HG03196 (cell line): Measurements from ENCODE around the gene PRR7.

Source experiments
- ATAC-seq: cut with Tn5 transposase; IDR thresholded peaks from one replicate; pipeline ENCODE4 v1.9.1; 2021; ENCODE audit not compliant: unreplicated experiment

Gene PRR7

DNA sequence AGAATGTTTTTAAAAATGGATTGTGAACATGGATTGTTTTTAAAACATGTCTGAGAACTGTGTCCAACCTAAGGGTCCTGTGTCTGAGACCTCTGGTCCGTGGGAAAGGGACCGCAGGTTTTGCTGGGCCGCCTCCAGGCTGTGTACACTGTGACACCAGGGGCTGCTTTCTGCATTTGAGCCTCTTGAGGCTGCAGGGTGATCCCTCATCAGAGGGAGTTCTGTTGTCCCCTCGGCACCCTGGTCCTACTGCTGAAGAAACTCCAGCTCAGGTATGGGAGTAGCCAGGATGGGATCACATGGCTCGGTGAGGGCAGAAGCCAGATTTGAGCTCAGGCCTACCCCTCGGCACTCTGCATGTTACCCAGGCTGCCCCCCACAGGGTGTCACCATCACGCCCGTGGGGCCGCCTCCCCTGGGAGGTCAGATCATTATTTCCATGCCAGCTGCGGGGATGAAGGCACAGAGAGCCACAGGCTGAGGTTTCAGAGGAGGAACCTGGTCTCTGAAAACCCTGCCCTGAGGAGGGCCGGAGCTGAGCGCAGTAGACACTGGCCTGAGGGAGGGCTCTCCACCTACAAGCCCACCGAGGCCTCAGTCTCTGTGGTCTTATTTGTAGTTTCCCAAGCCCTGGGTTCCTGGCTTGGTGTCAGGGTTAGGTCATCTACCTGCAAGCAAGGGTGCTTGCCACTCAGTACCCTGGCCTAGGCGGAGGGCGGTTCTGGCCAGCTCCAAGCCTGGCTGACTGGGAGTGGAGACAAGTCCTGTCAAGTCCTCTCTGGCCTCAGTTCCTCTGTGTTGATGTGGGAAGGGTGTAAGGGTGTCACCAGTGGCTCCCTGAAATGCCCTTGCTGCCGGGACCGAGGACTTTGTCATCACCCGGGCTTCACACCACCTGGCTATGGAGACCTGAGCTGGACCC, 2.8 kb downstream of the PRR7 start:
- no peak for ATAC-seq

DNA sequence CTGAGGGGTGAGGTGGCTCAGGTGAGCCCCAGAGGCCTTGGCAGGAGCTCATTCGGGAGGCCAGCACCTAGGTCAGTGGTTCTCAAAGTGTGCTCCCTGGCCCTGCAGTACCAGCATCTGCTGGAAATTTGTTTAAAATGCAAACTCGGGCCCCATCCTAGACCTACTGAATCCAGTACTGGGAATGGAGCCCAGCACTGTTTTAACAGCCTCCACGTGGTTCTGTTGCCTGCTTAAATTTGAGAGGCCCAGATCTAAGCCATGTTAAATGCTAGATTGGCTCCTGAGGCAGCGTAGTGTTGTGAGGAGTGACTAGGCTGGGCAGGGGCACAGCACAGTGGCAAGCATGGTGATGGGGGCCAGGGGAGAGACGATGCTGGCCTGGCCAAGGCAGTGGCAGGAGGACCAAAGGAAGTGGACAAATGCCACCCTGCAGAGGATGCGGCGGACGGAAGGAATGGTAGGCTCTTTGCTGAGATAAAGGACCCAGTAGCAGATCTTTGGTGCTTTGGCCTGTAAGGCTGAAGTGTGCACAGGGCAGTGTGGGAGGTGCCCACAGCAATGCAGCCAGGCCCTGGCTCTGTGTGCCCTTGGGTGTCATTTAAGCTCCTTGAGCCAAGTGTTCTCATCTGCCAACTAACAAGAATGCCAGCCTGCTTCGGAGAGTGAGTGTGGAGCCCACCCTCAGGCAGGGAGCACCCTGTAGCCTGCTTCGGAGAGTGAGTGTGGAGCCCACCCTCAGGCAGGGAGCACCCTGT, 4.2 kb downstream of the PRR7 start:
- ATAC-seq = no peak

DNA sequence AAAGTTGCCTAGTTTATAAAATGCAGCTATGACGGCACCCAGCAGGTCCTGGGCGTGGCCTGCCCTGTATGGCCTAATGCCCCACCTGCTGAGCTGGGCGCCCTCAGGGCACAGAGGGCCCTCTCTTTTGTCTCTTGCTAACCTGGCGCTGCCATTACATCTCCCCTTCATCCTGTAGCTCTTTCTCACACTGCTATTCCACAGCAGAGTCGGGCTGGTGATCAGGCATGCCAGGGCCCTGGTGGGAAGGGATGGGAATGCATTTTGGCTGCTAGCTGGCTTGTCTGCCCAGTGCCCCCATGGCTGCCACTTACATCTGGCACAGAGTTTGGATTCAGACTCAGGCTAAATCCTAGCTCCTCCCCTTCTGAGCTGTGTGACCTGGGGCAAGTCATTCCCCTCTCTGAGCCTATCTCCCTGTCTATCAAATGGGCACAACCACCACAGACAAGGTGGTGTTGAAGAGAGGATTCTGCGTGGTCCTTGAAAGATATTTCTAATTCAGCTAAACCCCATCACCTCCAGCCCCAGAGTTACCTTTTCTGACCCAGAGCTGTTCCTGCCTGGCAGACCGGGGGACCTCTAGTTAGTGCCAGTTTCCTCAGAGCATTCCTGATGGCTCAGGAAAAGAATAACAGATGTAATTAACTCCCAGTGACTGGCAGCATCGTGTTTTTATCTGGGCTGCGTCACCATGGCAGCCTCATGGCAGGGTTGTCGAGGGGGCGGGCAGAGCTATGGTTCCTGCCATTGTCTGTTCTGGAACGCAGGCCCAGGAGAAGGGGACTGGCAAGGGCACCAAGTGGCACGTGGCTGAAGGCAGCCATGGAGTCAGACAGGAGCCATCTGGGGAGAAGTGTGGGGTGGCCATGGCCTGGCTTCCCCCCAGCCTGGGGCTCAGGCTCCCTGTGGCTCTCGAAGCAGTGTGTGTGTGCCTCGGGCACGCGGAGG, 6.3 kb downstream of the PRR7 start:
- ATAC-seq = no peak

DNA sequence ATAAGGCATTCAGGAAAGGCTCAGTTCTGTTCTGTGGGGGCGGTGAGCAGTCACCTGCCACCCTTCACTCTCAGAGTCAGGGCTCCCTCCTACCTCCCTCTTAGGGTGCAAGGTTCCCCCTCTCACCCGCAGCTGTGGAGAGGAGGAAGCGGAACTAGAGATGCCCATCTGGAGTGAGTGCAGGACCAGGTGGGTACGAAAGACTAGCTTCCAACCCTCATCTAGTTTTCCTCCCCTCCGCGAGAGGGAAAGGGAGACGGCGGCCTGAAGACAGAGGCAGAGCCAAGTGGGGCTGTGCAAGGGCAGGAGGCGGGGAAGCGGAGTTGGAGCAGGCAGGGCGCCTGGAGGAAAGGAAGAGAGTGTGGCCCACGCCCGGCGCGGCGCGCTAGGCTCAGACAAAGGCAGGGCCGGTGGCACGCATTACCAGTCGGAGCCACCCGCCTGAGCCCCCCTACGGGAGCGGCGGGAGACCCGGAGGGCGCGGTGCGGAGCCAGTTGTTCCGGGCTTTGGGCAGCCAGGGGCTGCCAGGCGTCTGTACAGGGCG, 7.3 kb downstream of the PRR7 start:
- ATAC-seq = peak; percentile 0

DNA sequence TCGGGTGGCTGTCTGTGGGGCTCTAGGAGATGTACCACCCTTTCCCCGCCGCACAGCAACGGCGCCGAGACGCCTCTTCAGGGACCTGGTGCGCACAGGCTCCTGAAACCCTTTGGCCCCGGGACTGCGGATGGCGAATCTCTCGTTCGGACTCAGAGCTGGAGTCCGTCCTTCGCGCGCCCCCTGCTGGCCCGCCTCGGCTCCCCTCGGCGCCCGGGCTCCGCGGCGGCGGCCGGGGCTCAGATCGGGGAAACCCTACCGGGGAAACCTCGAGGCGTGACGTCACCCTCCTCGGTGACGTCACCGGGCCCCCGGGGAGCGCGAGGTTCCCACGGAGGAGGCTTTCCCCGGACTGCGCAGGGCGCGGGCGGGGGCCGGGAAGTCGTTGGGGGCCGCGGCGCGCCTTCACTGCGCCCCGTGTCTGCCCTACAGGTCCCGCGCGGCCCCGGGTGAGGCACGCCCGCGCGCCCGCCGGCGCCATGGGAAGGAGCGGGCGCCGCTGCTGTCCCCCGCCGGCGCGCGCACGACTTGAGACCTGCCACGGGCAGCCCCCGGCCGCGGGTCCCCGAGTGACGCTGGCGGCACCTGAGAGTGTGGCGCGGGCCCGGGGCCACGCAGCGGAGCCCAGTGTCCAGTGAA, 7.9 kb downstream of the PRR7 start:
- peak; percentile 49 for ATAC-seq

DNA sequence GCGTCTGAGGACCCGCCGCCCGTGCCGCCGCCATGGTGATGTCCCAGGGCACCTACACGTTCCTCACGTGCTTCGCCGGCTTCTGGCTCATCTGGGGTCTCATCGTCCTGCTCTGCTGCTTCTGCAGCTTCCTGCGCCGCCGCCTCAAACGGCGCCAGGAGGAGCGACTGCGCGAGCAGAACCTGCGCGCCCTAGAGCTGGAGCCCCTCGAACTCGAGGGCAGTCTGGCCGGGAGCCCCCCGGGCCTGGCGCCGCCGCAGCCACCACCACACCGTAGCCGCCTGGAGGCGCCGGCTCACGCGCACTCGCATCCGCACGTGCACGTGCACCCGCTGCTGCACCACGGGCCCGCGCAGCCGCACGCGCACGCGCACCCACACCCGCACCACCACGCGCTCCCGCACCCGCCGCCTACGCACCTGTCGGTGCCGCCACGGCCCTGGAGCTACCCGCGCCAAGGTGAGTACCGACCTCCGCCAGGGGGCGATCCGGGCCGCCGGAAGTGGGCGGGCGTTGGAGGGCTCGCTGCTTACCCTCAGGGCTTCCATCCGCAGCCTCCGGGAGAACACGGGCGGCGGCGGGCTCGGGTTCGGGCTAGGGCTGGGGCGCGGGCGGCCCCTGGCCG, 8.5 kb downstream of the PRR7 start:
- peak; percentile 46 for ATAC-seq

DNA sequence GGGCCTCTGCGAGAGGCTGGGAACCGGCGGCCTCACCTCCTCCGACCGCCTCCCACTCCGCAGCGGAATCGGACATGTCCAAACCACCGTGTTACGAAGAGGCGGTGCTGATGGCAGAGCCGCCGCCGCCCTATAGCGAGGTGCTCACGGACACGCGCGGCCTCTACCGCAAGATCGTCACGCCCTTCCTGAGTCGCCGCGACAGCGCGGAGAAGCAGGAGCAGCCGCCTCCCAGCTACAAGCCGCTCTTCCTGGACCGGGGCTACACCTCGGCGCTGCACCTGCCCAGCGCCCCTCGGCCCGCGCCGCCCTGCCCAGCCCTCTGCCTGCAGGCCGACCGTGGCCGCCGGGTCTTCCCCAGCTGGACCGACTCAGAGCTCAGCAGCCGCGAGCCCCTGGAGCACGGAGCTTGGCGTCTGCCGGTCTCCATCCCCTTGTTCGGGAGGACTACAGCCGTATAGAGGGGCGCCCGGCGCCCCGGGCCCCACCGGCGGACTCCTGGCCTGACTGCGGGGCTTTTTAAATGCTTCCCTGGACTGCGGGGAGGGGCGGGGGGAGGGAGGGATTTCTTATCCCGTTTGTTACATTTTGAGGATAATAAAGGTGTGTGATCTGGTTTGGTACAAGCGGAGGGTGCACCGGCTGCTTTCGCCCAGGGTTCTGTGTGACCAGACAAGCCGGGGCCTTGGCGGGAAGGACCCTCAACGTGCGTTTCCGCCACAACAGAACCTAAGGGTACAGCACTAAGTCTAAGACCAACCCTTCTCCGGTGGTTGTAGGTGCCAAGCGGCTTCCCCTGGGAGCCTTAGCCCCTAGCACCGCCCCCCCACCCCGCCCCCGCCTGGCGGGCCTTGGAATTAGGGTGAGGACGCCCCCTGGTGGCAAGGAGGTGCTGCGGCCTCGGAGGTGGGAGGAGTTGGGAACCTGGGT, 9.3 kb downstream of the PRR7 start:
- ATAC-seq = peak; percentile 26

DNA sequence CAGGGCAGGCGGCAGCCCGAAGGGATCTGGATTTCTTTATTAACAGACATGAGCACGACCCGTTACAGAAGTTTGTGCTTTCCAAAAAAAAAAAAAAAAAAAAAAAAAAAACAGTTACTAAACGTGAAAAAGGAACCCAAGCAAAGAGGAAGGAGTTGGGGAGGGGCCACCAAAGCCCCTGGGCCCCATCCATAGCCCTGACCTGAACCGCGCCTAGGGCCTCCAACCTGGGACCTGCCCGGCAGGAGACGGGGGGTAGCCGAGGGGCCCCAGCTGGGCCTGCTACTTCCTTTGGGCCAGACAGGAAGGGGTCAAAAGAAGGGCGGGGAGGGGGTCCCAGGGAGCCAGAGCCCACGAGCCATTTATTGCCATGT, 10.0 kb downstream of the PRR7 start:
- no peak for ATAC-seq

DNA sequence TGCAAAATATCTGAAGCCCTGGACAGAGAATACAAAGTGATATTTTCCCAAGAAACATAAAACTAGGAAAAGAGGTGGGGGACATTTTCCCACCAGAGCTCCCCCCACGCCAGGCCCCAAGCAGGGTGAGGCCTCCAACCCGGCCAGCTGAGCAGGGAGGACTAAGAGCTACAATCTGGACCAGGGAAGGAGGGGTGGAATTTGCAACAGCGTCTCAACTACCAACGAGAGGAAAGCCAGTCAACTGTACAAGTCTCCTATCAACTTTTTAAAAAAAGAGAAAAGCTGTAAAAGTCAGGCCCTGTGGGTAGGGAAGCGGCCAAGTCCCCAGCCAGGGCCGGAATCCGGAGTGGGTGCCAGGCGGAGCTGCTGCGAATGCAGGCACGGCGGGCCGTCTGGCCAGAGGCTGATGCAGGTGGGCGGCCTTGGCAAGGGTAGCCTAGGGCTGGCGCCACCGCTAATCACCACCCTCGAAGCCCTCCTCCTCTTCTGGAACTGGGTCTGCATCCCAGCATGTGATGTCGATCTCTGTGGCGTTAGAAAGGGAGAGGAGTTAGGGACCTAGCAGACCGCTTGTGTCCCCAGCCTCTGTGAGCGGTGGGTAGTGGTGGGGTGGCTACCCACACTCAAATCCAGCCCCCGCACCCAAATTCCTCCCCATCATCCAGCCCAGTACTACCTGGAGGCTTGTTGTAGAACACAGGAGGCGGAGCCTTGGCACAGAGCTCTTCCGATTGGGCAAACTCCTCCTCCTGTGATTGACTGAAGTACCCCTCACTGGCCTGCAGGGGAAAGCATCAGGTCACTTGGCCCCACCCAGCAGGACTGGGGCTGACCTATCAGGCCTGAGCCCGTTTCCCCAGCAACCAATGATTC, 10.6 kb downstream of the PRR7 start:
- ATAC-seq = peak; percentile 32

DNA sequence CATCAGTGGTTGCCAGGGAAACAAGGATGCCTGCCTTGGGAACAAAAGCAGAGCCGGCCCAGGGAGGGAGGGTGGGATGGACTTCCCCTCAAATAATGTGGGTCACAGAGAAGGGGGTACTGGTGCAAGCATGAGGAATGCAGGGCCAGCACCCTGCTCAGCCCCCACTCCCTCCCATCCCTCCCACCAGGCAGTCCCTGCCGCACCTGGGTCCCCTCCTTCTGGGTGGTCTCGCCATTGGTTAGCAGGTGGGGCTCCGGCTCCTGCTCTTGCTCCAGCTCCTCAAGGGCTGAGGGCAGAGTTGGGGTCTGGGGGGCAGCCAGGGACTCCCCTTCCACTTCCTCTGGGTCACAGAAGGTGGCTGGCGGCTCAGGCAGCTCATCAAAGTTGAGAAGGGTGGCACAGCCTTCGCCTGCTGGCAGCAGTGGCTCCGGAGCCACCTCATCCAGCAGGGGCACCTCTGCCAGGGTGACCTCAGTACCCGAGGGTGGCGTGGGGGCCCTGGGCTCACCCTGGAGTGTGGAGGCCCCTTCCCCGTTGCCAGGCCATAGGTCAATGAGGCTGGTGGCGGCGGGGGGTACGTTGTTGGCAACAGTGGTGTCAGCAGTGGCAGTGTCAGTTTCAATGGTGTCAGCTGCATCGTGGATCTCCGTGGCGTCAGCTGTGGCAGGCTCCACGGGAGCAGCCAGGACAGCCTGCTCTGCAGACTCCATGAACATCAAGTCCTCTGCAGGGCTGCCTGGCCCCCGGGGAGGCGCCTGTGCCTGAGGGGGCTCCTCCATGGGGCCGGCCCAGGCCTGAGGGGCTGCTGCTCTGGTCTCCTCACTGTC, 11.5 kb downstream of the PRR7 start:
- ATAC-seq = no peak

DNA sequence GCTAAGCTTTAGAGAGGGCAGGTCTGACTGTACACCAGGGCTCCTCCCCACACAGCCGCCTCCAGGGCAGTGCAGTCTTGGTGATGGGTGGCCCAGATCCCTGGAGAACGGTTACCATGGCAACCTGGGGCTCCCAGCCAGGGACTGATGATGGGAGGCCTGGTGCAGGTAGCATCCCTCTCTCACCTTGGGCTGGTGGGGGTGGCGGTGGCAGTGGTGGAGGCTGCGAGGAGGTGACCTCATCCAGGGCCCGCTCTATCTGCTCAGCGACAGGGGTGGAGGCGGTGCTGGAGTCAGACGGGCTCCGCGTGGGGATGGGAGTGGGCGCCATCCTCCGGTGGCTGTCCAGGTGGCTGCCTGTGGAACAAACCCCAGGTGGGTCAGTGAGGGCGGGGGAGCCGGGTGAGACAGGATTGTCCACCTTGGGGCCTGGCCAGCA, 12.3 kb downstream of the PRR7 start:
- ATAC-seq = no peak

DNA sequence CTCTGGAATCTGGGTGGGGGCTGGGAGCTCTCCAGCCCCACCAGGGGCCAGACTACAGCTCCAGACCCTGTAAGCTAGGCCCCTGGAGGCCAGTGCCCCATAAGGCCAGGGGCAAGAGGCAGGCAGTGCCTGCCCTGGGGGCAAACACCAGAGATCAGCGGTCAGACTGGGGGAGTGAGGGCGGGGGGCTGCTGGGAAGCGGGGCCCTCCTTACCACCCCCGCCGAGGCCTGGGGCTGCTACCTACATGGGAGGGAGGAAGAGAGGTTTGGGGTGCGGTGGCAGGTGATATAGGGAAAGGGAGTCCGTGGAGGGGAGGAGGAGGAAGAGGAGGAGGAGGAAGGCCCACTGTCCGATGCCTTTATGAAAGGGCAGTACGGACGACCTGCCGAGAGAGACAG, 12.7 kb downstream of the PRR7 start:
- ATAC-seq = no peak

DNA sequence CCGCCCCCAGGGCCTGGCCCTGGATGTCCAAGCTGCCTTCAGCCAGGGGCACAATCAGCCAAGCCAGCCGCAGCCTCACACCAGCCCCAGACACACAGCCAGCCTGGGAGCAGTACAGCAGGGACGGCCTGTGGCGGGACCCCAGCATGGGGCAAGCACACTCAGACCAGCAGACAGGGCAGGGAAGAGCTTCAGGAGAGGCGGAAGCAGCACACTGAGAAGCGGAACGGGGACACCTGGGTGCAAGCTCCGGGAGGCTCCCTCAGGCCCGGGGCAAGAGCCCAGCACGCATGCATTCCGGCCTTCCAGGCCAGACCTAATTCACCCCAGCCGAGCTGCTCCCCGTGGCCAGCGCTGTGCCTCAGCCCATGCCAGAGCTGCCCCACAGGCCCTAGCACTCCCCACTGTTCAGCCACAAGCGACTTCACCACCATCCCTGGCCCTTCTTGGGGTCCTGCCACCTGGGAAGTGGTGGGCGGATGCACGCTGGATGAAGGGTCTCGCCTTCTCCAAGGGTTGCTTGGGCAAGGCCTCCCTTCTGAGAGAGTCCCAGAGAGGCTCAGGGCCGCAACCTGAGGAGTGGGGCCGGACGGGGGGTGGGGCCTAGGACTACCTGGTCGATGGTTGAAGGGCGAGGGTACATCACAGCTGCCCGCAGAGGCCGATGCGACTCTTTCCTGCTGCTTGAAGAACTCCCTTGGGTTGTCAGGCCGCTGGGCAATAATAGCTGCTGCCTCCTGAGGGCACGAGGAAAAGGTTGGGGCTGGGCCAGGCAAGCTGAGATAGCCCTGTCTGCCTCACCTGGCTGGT, 13.4 kb downstream of the PRR7 start:
- no peak for ATAC-seq

DNA sequence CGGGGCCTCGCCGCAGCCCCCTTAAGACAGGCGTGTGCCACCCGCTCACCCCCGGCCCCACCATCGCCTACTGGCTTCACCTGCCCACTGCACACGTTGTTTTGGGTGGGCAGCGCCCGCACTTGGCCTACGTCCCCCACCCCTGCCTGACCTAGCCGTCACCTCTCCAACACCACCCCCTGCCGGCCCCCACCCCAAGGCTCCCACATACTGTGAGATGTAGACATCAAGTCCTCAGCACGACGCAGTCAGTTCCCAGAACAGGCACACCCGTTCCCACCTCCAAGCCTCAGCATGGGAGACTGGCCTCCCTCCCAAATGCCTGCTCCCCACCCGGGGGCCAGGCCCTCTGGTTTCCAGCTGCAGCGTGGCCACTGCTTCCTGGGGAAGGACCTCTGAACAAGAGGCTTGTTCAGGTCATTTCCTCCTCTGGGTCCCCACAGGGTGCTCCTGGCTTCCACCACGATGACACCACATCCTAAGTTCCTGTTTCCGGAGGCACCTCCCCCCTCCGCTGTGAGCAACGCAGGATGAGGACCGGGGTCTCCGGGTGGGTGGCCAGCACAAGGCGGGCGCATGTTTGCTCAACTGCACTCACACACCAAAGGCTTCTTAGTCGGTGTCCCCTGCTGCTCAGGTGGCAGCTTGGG, 15.5 kb downstream of the PRR7 start:
- no peak for ATAC-seq

DNA sequence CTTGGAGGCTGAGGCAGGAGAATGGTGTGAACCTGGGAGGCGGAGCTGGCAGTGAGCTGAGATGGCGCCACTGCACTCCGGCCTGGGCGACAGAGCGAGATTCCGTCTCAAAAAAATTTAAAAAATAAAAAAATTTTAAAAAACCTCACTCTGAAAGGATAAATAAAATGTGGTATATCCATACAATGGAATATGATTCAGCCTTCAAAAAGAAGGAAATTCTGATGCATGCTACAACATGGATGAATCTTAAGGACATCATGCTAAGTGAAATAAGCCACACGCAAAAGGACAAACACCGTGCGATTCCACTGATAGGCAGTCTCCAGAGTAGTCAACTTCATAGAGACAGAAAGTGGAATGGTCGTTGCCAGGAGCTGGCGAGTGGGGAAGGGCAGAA, 18.4 kb downstream of the PRR7 start:
- ATAC-seq = no peak

DNA sequence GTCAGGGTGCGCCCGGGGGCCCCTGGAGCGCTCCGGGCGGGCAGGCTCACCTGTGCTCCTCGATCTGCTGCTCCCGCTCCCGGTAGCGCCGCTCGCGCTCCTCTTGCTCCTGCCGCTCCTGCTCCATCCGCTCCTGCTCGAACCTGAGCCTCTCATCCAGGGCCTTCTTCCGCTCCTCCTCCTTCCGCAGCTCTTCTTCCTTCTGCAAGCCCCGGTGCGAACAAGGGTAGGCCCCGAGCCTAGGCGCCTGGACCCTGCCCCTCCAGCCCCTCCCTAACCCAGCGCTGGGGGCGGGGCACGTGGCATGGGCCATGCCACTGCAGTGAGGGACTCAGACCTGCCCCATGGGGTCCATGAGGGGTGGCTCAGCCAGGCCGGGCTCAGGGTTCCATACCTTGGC, 20.2 kb downstream of the PRR7 start:
- ATAC-seq = no peak
